GM23338 (cell line): ENCODE results near the gene GZMB. TPM values are rescaled to one million over a fixed set of nuclear protein-coding genes. Genes with fewer than 3 reads are reported as not detected.

Source experiments
- ATAC-seq: fragments of 200-7000 bp; cut with Tn5 transposase; 3 replicates; pipeline ENCODE4 v1.9.1; 2020
- DNase-seq: peaks from one replicate; pipeline ENCODE4 v3.0.0-alpha.2; 2015; ENCODE audit warnings: low spot score
- H2AFZ ChIP-seq: fragments of 200-600 bp; sonication (generic); 2 replicates; pipeline ENCODE4 v1.8.0; 2016; ENCODE audit warnings: antibody characterized with exemption, mild to moderate bottlenecking, moderate library complexity
- H3F3A ChIP-seq: fragments of 200-600 bp; sonication (generic); replicated peaks from 2 replicates; pipeline ENCODE4 v1.8.0; 2017; ENCODE audit warnings: antibody characterized with exemption, mixed run types, low read depth
- H3K27ac ChIP-seq: fragments of 200-600 bp; sonication (generic); 2 replicates; pipeline ENCODE4 v1.6.1; 2016; ENCODE audit warnings: low read depth
- H3K27me3 ChIP-seq: fragments of 200-600 bp; sonication (generic); 2 replicates; pipeline ENCODE4 v1.8.0; 2016; ENCODE audit warnings: mild to moderate bottlenecking, mixed run types, moderate library complexity; ENCODE audit not compliant: insufficient read depth
- H3K36me3 ChIP-seq: fragments of 200-600 bp; sonication (generic); 2 replicates; pipeline ENCODE4 v1.8.0; 2016; ENCODE audit warnings: mild to moderate bottlenecking; ENCODE audit not compliant: insufficient read depth
- H3K4me1 ChIP-seq: fragments of 200-600 bp; sonication (generic); 2 replicates; pipeline ENCODE4 v1.8.0; 2016; ENCODE audit warnings: mild to moderate bottlenecking, moderate library complexity; ENCODE audit not compliant: insufficient read depth
- H3K4me2 ChIP-seq: fragments of 200-600 bp; sonication (generic); 2 replicates; pipeline ENCODE4 v1.7.1; 2017; ENCODE audit warnings: mixed run types
- H3K4me3 ChIP-seq: fragments of 200-600 bp; sonication (generic); 2 replicates; pipeline ENCODE4 v1.6.1; 2016; ENCODE audit warnings: mixed run types
- H3K79me2 ChIP-seq: fragments of 200-600 bp; sonication (generic); replicated peaks from 2 replicates; pipeline ENCODE4 v1.8.0; 2017; ENCODE audit warnings: mild to moderate bottlenecking; ENCODE audit not compliant: insufficient read depth
- H3K9me2 ChIP-seq: fragments of 200-600 bp; sonication (generic); 2 replicates; pipeline ENCODE4 v1.8.0; 2017; ENCODE audit not compliant: insufficient read depth
- H4K20me1 ChIP-seq: fragments of 200-600 bp; sonication (generic); replicated peaks from 2 replicates; pipeline ENCODE4 v1.8.0; 2017; ENCODE audit warnings: mild to moderate bottlenecking; ENCODE audit not compliant: insufficient read depth
- H3K27ac Mint-ChIP-seq: 2 replicates; pipeline ENCODE4 v1.8.0; 2020; ENCODE audit warnings: inconsistent platforms, mild to moderate bottlenecking, moderate library complexity, mixed read lengths
- H3K27me3 Mint-ChIP-seq: 3 replicates; pipeline ENCODE4 v1.8.0; 2022; ENCODE audit warnings: low read depth, mild to moderate bottlenecking, moderate library complexity, mixed read lengths, inconsistent platforms; ENCODE audit not compliant: insufficient read depth, poor library complexity
- H3K36me3 Mint-ChIP-seq: 3 replicates; pipeline ENCODE4 v1.8.0; 2021; ENCODE audit warnings: low read depth, mild to moderate bottlenecking, inconsistent platforms, moderate library complexity, mixed read lengths
- H3K4me1 Mint-ChIP-seq: 3 replicates; pipeline ENCODE4 v1.8.0; 2020; ENCODE audit warnings: mild to moderate bottlenecking, inconsistent platforms, mixed read lengths
- H3K4me3 Mint-ChIP-seq: 3 replicates; pipeline ENCODE4 v1.8.0; 2021; ENCODE audit warnings: moderate library complexity, mild to moderate bottlenecking, inconsistent platforms, mixed read lengths
- H3K9me3 Mint-ChIP-seq: 3 replicates; pipeline ENCODE4 v1.8.0; 2020; ENCODE audit warnings: moderate library complexity, mild to moderate bottlenecking, inconsistent platforms, mixed read lengths
- ETS1 ChIP-seq: IDR thresholded peaks from 2 replicates; pipeline ENCODE4 v1.6.1; 2016; ENCODE audit warnings: antibody characterized with exemption
- EZH2 ChIP-seq: fragments of 200-600 bp; sonication (generic); IDR thresholded peaks from one replicate; pipeline ENCODE4 v1.8.0; 2017; ENCODE audit warnings: antibody characterized with exemption, mild to moderate bottlenecking, low read depth; ENCODE audit not compliant: unreplicated experiment
- JUNB ChIP-seq: IDR thresholded peaks from one replicate; pipeline ENCODE4 v1.6.1; 2016; ENCODE audit warnings: antibody characterized with exemption; ENCODE audit not compliant: unreplicated experiment
- NANOG ChIP-seq: IDR thresholded peaks from 2 replicates; pipeline ENCODE4 v1.6.1; 2016; ENCODE audit warnings: antibody characterized with exemption, borderline replicate concordance
- ZNF114 ChIP-seq: fragments of 250-450 bp; sonication (Bioruptor Pico); IDR thresholded peaks from 2 replicates; pipeline ENCODE4 v1.5.0; 2020; ENCODE audit warnings: mild to moderate bottlenecking, moderate library complexity
- ZNF331 ChIP-seq: fragments of 250-450 bp; sonication (Bioruptor Pico); IDR thresholded peaks from 2 replicates; pipeline ENCODE4 v1.5.0; 2020; ENCODE audit warnings: low read depth, mild to moderate bottlenecking, moderate library complexity
- polyA plus RNA-seq: library from polyadenylated mRNA; unstranded; fragments of >200 nt; fragmentation: Nextera tagmentation; extraction: Ambion mirVana; gene quantifications from 2 replicates; pipeline ENCODE4 v1.2.1, GENCODE V29; 2016
- total RNA-seq: library from RNA; depleted of rRNA; stranded (reverse); fragments of >200 nt; shearing (Covaris generic); gene quantifications from 2 replicates; pipeline ENCODE4 v1.2.3, GENCODE V29; 2014

The GZMB gene
- total and polyA plus RNA-seq, 2 experiments from 2014 or later: not detected

GRCh38 chr14:24612196-24612595 is 21.8 kb downstream of the GZMB start:
- Histone ChIP-seq H3K4me2 (no peak overlapping the region), H3K79me2 (no peaks in the 10 kb centered on the region), H2AFZ (no peak overlapping the region), H3K27ac (no peak overlapping the region), H3K36me3 (no peaks in the 10 kb centered on the region), H3K4me3 (no peak overlapping the region), H3K9me2 (peaks cover 5% of the 10 kb centered on the region; the same call in 1 of the 2 replicates), H3K4me1 (no peaks in the 10 kb centered on the region), H3K27me3 (no peaks in the 10 kb centered on the region), H4K20me1 (no peaks in the 10 kb centered on the region), H3F3A (no peaks in the 10 kb centered on the region)
- TF ChIP-seq ZNF331 (CRISPR knock-in tag): no peak
- Mint-ChIP-seq H3K27me3 (peaks cover 8% of the 10 kb centered on the region), H3K27ac (no peak overlapping the region), H3K4me1 (peaks cover 6% of the 10 kb centered on the region), H3K9me3 (no peaks in the 10 kb centered on the region; the same call in 2 of the 3 replicates), H3K36me3 (no peaks in the 10 kb centered on the region), H3K4me3 (no peak overlapping the region)
- DNase-seq (no peak), ATAC-seq (no peak)

GRCh38 chr14:24609655-24610344 is 24.2 kb downstream of the GZMB start, which contains the start of gene GZMH:
TSS of gene GZMH (minus strand) at chr14:24609685. CDS start at chr14:24609613, 72 bp downstream.
- Histone ChIP-seq H3K27me3 (no peaks in the 10 kb centered on the region), H3K4me1 (no peaks in the 10 kb centered on the region), H3K4me2 (no peak within 1 kb of the TSS), H4K20me1 (no peaks in the 10 kb centered on the region), H3F3A (no peaks in the 10 kb centered on the region), H3K36me3 (no peaks in the 10 kb centered on the region), H3K79me2 (no peaks in the 10 kb centered on the region), H3K27ac (no peak within 1 kb of the TSS), H2AFZ (no peak within 1 kb of the TSS), H3K9me2 (peaks cover 5% of the 10 kb centered on the region; the same call in 1 of the 2 replicates), H3K4me3 (no peak within 1 kb of the TSS)
- ATAC-seq: no peak
- TF ChIP-seq ZNF331 (CRISPR knock-in tag): no peak
- TF ChIP-seq EZH2: no peak
- TF ChIP-seq NANOG: no peak
- Mint-ChIP-seq H3K4me1 (peaks cover 8% of the 10 kb centered on the region), H3K9me3 (no peaks in the 10 kb centered on the region; the same call in 1 of the 3 replicates), H3K27me3 (peaks cover 9% of the 10 kb centered on the region), H3K36me3 (no peaks in the 10 kb centered on the region), H3K27ac (no peak within 1 kb of the TSS), H3K4me3 (no peak within 1 kb of the TSS)
- DNase-seq: no peak

GRCh38 chr14:24607635-24608514 is 26.1 kb downstream of the GZMB start:
- H3K4me2 ChIP-seq: no peak overlapping the region
- no peak overlapping the region for H3K27ac ChIP-seq
- DNase-seq (no peak), ATAC-seq (no peak)
- H3F3A ChIP-seq: no peaks in the 10 kb centered on the region
- H4K20me1 ChIP-seq: no peaks in the 10 kb centered on the region
- H2AFZ ChIP-seq: no peak overlapping the region
- H3K9me2 ChIP-seq: peaks cover 5% of the 10 kb centered on the region; the same call in 1 of the 2 replicates
- Mint-ChIP-seq H3K4me3 (no peak overlapping the region), H3K9me3 (no peaks in the 10 kb centered on the region; the same call in 1 of the 3 replicates), H3K4me1 (peaks cover 2% of the 10 kb centered on the region; the same call in 2 of the 3 replicates), H3K36me3 (no peaks in the 10 kb centered on the region), H3K27ac (no peak overlapping the region), H3K27me3 (peaks cover 9% of the 10 kb centered on the region)
- no peak overlapping the region for H3K4me3 ChIP-seq
- H3K36me3 ChIP-seq: no peaks in the 10 kb centered on the region
- H3K27me3 ChIP-seq: no peaks in the 10 kb centered on the region
- no peaks in the 10 kb centered on the region for H3K79me2 ChIP-seq
- TF ChIP-seq ZNF114 (CRISPR knock-in tag) (no peak), JUNB (no peak), EZH2 (no peak), ETS1 (no peak)
- no peaks in the 10 kb centered on the region for H3K4me1 ChIP-seq
